ENCODE data around the gene TCOF1.

TCOF1 gene

GRCh38 chr5:150393096-150393645 is 35.7 kb downstream of the TCOF1 start:
- no peak for DNase-seq

- DNase-seq = no peak
Measured at GRCh38 chr5:150394131-150394530, 36.6 kb downstream of the TCOF1 start.

DNA sequence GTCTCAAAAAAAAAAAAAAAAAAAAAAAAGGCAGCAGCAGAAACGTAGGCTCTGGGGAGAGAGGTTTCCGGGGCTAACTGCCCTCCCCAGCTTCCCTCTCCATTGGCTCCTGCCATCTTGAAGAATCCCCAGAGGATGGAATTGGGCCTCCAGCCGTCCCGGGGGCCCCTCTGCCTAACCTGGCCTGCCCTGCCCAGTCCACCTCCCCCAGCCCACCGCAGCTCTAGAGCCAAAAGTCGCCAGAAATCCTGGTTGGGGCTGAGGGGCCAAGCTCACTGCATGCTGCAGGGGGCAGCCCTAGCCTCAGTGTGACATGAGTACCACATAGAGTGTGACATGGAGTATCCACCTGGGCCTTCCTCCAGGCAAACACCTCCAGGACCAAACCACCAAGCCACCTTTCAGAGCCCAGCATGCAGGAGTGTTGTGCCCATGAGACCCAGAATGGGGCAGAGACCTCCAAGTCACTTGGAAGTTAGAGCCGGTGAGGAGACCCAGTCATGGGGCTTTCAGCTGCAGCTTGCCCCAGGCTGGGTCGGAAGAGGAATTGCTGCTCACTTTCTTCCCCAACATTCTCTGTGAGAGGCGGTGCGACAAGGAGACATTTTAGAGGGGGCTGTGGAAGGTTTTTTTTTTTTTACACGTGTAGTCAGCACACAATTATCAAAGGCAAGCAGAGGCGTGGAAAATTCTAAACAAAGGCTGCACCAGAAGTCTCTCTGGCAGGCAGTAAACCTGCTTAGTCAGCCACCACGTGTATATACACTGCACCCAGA is 37.6 kb downstream of the TCOF1 start:
- no peak for DNase-seq

- DNase-seq = no peak
Measured at GRCh38 chr5:150395688-150395975, 38.1 kb downstream of the TCOF1 start.

DNA sequence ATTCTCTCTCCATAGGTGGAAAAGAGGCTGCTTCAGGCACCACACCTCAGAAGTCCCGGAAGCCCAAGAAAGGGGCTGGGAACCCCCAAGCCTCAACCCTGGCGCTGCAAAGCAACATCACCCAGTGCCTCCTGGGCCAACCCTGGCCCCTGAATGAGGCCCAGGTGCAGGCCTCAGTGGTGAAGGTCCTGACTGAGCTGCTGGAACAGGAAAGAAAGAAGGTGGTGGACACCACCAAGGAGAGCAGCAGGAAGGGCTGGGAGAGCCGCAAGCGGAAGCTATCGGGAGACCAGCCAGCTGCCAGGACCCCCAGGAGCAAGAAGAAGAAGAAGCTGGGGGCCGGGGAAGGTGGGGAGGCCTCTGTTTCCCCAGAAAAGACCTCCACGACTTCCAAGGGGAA is 38.8 kb downstream of the TCOF1 start:
- no peak for DNase-seq

DNA sequence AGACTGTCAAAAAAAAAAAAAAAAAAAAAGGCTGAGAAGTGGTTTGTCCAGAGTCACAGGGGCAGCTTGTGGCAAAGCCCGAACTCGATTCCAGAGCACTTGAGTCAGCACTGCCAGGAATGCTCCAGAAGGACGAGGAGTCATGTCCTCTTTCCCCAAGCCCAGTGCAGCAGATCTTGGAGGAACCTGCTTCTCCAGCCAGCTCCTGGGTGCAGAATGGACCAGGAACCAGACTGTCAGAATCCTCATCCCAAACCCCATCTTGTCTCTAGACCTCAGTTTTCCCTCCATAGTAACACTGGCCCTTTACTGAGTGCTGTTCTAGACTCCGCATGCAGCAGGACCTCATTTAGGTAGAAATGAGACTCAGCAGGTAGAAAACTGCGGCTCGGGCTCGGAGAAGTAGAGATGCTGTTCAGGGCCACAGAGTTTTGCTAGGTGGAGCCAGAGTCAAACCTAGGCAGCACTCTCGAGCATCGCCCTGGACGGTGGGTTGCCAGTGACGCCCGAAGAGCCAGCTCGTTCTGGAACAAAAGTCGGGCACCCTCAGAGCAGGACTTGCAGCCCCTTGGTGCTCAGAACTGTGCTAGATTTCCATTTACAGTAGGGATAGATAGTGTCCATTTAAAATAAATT is 39.8 kb downstream of the TCOF1 start:
- no peak for DNase-seq

DNA sequence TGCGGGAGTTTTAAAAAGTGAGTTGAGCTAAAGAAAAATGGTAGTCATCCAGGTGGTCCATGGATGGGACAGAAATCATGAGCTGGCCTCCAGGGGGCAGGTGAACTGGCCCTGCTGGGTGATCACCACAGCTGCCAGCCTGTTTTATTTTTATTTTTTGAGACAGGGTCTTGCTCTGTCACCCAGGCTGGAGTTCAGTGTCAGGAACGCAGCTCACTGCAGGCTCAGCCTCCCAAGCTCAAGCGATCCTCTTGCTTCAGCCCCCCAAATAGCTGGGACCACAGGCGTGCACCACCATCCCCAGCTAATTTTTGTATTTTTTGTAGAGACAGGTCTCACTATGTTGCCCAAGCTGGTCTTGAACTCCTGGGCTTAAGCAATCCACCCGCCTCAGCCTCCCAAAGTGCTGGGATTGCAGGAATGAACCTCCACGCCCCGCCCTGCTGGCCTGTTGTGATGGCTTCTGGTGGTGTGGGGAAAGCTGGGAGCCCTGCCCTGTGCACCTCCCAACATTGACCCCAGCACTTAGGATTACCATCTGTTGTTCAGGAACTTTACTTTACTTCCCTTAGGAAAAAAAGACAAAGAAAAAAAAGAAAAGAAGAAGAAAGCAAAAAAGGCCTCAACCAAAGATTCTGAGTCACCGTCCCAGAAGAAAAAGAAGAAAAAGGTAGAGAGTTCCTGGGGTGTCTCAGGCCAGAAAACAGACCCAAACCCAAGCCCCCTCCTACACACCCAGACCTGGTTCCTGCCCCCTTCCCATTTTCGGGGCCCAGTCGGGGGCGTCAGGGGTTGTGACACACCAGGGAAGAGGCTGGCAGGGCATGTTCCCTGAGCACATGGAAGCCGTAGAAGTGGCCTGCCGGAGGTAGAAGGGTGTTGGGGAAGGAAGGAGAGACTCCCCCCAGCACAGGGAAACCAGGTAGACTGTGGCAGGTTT is 40.6 kb downstream of the TCOF1 start:
- no peak for DNase-seq

DNA sequence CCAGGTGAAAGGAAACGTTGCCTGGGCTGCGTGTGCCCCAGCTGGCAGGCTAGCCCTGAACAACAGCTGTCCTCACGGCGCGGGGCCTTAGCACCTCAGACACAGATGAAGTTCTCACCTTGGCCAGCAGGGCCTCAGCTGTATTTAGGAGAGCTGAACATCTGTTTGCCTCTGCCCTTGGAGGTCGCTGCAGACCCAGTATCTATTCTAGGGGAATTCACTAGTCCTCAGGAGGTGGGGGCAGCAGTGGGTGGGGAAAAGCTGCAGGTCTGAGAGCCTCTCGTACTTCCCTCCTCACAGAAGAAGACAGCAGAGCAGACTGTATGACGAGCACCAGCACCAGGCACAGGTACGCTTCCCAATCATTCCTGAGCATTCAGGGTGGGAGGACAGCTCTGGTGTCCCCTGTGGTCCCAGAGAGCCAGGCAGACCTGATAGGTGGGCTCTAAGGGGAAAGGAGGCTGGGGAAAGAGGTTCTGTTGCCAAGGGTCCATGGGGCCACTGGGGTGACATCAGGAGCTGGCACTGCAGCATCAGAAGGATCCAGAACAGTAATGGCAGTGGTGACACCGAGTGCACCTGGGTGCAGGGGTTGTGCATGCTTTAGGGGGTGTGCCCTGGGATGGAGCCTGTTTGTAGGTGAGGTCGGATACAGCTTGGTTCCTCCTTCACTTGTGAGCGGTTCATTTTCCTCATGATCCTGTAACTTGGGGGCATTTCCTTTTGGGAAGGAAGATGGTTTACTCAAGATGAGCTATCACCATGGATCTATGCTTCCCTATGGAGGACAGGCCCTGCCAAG is 41.4 kb downstream of the TCOF1 start:
- no peak for DNase-seq

- DNase-seq = no peak
Measured at GRCh38 chr5:150399524-150400211, 42.2 kb downstream of the TCOF1 start.

- DNase-seq = no peak
Measured at GRCh38 chr5:150400316-150401075, 43.0 kb downstream of the TCOF1 start.

DNA sequence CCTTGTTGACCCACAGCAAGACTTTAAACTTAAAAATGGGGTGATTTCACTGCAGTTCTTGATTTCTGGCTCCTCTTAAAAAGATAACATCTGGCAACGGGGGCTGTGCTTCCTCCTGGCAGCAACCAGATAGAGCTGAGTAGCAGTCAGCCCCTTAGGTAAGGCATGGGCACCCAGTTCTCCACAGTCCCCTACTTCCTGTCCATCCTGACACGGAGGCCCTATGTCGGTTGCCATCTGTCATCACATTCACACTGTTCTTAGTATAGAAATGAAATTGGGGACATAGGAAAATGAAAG is 43.5 kb downstream of the TCOF1 start:
- DNase-seq = no peak

DNA sequence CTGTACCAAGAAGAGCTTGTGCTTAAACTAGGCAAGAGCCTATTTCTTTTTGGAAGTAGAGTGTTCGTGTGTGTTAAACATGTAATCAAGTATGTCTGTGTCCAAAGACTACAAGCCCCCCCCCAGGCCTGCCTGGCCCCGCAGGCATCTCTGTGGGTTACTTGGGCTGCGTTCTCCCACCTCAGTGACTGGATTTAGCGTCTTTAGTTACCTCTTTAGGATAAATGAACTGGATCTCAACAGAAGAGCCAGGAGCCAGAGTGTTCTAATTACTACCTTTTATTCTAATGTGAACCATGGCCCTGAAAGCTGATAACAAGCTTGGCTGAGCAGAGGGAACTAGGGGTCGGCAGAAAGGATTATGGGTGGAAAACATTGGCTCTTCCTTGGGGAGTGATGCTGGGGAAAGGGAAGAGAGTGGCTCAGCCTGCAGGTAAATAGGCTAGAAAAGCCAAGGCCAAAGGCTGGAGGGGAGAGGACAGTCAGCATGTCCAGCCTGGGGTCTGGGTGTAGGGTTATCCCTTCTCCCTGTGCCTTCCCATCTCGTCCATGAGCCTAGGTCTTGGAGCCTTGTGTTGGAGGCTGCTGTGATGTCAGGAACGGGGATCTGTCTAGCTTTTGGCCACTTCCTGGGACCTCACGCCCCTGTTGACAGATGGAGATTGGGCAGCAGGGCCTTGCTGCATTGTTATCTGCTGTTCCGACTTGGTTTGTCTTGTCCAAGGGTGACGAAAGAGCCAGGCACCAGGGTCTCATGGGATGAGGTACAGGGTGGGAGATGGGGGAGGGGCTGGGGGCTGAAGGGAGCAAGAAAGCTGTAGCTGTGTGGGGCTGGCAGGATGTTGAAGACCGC is 44.1 kb downstream of the TCOF1 start:
- no peak for DNase-seq

- no peak for DNase-seq
Measured at GRCh38 chr5:150402229-150402773, 44.8 kb downstream of the TCOF1 start.

DNA sequence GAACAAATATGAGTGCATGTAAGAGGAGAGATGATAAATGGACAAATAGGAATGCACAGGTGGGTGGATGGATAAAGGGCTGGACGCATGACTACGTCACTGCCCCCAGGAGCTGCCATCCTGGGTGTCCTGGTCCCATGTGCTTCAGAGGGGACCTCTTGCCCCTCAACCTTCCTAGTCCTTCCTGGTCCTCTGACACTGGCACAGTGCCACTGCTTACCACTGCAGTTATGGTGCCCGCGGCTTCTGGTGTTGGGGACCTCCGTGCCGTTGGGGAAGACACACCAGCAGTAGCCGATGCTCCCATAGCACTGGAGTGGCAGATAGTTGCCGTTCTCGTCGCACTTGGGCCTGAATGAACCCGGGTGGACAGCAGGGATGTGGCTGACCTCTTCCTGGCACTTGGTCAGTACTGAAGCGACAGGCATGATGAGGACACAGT is 45.4 kb downstream of the TCOF1 start:
- no peak for DNase-seq

DNA sequence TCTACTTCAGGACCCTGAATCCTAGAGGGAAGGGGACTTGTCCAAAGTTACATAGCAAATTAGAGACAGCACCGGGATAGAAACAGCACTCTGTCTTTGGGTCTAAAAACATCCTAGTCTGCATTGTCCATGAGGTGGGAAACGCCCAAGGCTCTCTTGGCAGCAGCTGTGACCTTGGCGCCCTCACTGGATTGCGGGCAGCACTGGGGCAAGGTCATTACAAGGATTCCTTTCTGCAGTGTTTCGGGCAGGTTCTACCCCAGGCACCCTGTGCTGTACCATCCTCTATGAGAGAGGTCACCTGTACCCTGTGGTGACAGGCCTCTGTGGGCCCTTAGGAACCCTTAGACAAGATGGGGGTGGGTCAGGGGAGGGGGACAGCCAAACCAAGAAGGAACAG is 46.6 kb downstream of the TCOF1 start:
- DNase-seq = no peak

- DNase-seq = no peak
Measured at GRCh38 chr5:150404535-150404934, 47.0 kb downstream of the TCOF1 start.

DNA sequence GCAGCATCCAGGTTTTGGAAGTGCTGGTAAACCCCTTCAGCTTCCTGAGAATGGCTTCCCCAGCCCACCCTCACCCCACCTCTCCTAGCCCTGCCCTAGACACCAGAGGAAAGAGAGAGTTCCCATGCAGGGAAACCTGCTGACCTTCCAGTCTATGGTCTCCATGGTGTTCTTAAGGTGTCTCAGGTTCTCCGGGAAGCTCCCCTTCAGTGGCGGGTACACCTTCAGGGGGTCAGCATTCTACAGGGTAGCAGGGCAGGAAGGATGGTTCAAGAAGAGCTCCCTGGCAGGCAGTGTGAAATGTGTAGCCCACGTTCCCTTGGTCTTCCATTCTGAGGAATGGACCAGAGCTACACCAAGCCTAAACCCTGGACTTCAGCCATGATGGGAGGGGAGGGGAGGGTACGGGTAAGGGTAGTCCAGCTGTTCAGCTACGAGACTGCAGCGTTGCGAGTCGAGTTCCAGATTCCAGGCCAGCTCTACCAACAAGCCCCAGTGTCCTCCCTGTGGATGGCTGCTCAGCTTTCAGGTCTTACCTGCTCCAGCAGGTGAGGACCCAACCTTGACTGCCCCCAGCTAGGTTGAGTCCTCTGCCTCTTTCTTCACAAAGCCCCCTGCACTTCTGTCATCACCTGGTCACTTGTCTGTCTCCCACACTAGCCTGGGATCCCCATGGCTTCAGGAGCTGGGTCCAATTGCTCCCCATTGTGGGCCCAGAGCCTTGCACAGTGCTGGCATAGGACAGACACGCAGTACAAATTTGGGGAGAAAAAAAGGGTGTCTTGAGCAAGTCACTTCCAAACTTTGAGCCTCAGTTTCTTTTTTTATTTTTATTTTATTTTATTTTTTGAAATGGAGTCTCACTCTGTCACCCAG is 47.7 kb downstream of the TCOF1 start:
- DNase-seq = no peak

DNA sequence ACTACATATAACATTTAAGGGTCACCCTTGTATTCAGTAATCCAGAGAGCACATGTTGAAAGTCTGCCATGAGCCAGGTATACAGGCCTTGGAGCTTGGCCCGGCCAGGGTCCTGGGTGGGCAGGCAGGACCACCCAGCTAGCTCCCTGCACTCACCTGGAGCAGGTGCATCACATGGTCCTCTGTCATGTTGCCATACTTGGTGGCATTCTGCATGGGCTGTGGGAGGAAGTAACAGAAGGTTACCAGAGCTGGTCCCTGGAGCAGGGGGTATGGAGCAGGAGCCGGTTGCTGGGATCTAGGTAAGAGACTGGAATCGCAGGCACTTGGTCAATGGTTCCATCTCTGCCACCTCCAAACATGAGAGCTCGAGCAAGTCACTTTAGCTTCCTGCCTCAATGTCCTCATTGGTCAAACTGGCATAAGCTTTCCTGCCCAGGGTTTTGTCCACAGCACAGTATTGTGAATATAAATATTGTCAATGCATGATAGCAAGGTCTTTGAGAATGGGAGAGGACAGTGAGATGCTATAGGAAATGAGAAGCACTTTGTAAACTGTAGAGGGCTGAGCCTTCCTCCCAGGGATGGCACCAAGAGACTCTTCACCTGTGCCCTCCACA is 48.7 kb downstream of the TCOF1 start:
- DNase-seq = no peak

DNA sequence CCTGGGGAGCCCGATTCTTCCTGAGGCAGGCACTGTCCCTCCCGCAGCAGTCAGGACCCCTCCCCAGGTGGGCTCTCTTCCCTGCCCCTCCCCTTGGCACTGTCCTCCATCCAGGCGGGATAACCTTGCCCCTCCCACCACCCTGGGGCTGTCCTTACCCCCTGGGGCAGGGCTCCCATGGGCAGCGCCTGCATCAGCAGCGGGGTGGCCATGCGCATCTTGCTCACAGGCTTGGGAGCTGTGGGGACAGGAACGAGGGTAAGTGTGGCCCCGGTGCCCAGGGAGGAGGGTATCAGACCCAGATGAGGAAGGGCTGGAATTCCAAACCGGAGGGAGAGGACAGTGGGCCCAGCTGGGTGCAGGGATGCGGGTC is 49.2 kb downstream of the TCOF1 start:
- DNase-seq = no peak

Measured in SIG-M5 (cell line).